HG02678 (cell line): ENCODE data around the gene CFAP43.
"Not testable (repeated sequence)": the region's sequence is repeated elsewhere in the genome, so short reads cannot be mapped to it uniquely, and the experiment has no call there.

Experiments
- ATAC-seq: cut with Tn5 transposase; IDR thresholded peaks from one replicate; pipeline ENCODE4 v1.9.1; 2021; ENCODE audit warnings: mild to moderate bottlenecking, moderate library complexity; ENCODE audit not compliant: unreplicated experiment

The CFAP43 gene

GRCh38 chr10:104258209-104258608 is 26.0 kb upstream of the CFAP43 start:
- ATAC-seq = no peak

- no peak for ATAC-seq
Measured at GRCh38 chr10:104257235-104257634, 25.1 kb upstream of the CFAP43 start.

- no peak for ATAC-seq
Measured at GRCh38 chr10:104256335-104256961, 24.3 kb upstream of the CFAP43 start.

GRCh38 chr10:104255311-104255981 is 23.3 kb upstream of the CFAP43 start:
- peak; percentile 36 for ATAC-seq

DNA sequence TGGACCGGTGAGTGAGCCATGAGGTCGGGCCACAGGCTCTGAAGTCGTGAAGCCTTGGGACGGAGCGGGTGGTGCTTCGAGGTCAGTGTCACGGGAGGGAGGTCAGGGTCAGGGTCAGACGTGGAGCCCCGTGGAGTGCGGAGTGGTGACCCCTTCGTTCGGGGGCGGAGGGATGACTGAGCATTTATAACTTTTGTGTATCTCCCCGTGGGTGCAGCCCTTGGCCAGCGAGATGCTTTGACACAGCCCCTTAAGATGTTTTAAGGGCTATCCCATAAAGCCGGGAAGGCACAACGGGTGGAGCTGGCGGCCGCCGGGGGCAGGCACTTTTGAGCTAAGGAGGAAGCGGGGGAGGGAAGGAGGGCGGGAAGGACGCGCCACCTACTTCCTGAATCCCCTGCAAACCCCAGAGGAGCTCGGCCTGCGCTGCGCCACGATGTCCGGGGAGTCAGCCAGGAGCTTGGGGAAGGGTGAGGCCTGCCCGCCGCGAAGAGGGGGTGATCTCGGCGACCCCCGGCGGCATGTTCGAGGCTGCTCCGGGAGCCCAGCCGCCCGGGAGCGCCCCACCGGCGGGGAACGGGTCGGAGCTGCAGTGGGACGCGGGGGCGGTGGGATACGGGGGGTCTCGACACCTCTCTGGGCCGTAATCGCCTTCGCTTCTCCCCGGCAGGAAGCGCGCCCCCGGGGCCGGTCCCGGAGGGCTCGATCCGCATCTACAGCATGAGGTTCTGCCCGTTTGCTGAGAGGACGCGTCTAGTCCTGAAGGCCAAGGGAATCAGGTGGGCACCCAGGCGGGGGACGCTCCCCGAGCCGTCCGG is 22.5 kb upstream of the CFAP43 start, which contains the start of gene GSTO1:
TSS of gene GSTO1 (plus strand) at position 400 of the 818 bp plus-strand sequence. CDS start at position 437, 37 bp downstream.
- peak; percentile 78 for ATAC-seq

GRCh38 chr10:104253606-104254410 is 21.6 kb upstream of the CFAP43 start:
- ATAC-seq = no peak

GRCh38 chr10:104253106-104253505 is 20.9 kb upstream of the CFAP43 start:
- ATAC-seq = no peak

- no peak for ATAC-seq
Measured at GRCh38 chr10:104252368-104252767, 20.2 kb upstream of the CFAP43 start.

- no peak for ATAC-seq
Measured at GRCh38 chr10:104251443-104251842, 19.3 kb upstream of the CFAP43 start.

GRCh38 chr10:104250371-104250770 is 18.2 kb upstream of the CFAP43 start:
- no peak for ATAC-seq

- ATAC-seq = not testable (repeated sequence)
Measured at GRCh38 chr10:104248931-104249330, 16.8 kb upstream of the CFAP43 start.

GRCh38 chr10:104247513-104248146 is 15.5 kb upstream of the CFAP43 start:
- no peak for ATAC-seq

DNA sequence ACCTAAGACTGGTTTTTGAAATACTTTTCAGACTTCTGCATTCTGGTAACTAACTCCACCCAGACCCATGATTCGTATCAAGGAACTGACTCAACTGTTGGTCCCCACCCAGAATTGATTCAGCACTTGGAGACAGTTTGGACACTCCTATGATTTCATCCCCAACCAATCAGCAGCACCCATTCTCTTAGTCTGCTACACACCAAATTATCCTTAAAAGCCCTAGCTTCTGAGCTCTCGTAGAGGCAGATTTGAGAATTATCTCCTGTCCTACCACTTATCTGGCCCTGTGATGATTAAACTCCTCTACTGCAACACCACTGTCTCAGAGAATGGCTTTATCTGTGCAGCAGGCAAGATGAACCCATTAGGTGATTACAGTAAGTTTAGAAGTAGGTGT is 14.8 kb upstream of the CFAP43 start:
- no peak for ATAC-seq

GRCh38 chr10:104245066-104245632 is 13.0 kb upstream of the CFAP43 start:
- ATAC-seq = no peak

- ATAC-seq = no peak
Measured at GRCh38 chr10:104243512-104243911, 11.3 kb upstream of the CFAP43 start.

DNA sequence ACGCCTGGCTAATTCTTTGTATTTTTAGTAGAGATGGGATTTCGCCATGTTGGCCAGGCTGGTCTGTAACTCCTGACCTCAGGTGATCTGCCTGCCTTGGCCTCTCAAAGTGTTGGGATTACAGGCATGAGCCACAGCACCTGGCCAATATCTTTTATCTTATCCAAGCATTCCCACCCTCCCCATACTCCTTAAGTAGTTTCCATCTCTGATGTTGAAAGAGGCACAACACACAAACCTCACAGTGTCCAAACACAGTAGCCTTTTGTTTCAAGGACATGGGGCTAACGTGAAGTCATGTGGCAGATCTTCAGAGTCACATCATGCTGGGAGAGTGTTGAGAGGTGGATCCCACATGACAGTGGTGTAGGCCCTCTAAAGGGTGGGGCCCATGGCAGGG is 10.8 kb upstream of the CFAP43 start:
- ATAC-seq = not testable (repeated sequence)

DNA sequence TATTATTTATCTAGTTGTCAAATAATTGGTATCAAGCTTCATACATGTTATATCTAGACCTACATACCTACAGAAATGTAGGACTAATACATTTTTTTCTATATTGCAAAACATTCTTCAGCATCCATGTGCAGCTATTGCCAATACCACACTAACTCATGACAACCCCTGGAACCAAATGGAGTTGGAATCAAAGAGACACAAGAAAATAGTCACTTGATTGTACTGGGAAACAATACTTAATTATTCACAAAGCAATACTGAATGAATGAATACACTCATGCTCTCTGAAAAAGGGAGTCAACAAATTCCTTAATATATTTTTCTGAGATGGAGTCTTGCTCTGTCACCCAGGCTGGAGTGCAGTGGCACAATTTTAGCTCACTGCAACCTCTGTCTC is 10.4 kb upstream of the CFAP43 start:
- ATAC-seq = no peak

- ATAC-seq = no peak
Measured at GRCh38 chr10:104240078-104240477, 7.9 kb upstream of the CFAP43 start.

DNA sequence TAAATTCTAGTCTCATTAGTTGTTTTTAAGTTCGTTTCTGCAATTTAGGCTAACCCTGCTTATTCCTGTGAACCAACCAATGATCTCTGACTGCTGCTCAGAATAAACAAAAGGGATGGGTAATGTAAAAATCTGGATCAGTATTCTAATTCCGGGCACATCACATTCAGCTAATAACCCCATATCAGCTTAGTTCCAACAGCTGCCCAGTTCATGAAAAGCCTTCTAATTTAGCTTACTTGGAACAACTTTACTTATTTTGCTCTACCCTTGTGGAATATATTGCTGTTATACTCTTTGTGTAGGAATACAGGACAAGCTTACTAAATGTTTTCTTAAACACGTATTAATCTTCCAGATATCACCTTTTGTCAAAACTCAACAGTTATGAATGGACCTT is 3.6 kb upstream of the CFAP43 start:
- no peak for ATAC-seq

GRCh38 chr10:104234934-104235333 is 2.8 kb upstream of the CFAP43 start:
- ATAC-seq = no peak
